MM.1S (cell line): ENCODE results near the gene DBNL.

Experiments used
- DNase-seq: peaks from one replicate; pipeline ENCODE4 v3.0.0-alpha.2; 2015
- H2AFZ ChIP-seq: fragments of 300-600 bp; sonication (generic); 2 replicates; pipeline ENCODE4 v1.6.0; 2016; ENCODE audit warnings: antibody characterized with exemption, low read length
- H3F3A ChIP-seq: fragments of 300-600 bp; sonication (generic); 2 replicates; pipeline ENCODE4 v1.6.1; 2016; ENCODE audit warnings: mild to moderate bottlenecking, antibody characterized with exemption, low read length, moderate library complexity, mixed read lengths; ENCODE audit not compliant: insufficient read depth
- H3K27ac ChIP-seq: fragments of 300-600 bp; sonication (generic); 2 replicates; pipeline ENCODE4 v1.5.1; 2016; ENCODE audit warnings: mild to moderate bottlenecking, low read length
- H3K27me3 ChIP-seq: fragments of 300-600 bp; sonication (generic); replicated peaks from 2 replicates; pipeline ENCODE4 v1.6.0; 2016; ENCODE audit warnings: low read length; ENCODE audit not compliant: insufficient read depth
- H3K36me3 ChIP-seq: fragments of 300-600 bp; sonication (generic); replicated peaks from 2 replicates; pipeline ENCODE4 v1.6.1; 2016; ENCODE audit warnings: mild to moderate bottlenecking, low read length, mixed read lengths; ENCODE audit not compliant: insufficient read depth
- H3K4me1 ChIP-seq: fragments of 300-600 bp; sonication (generic); 2 replicates; pipeline ENCODE4 v1.6.1; 2016; ENCODE audit warnings: low read length, mixed read lengths
- H3K4me2 ChIP-seq: fragments of 300-600 bp; sonication (generic); 2 replicates; pipeline ENCODE4 v1.6.0; 2016; ENCODE audit warnings: low read depth, low read length
- H3K4me3 ChIP-seq: fragments of 300-600 bp; sonication (generic); 2 replicates; pipeline ENCODE4 v1.5.1; 2016; ENCODE audit warnings: low read length, mixed read lengths
- H3K79me2 ChIP-seq: fragments of 300-600 bp; sonication (generic); 2 replicates; pipeline ENCODE4 v1.6.1; 2016; ENCODE audit warnings: mixed run types, low read length, mixed read lengths
- H3K9ac ChIP-seq: fragments of 300-600 bp; sonication (generic); 2 replicates; pipeline ENCODE4 v1.6.1; 2016; ENCODE audit warnings: low read length, mixed read lengths
- H3K9me2 ChIP-seq: fragments of 300-600 bp; sonication (generic); replicated peaks from 2 replicates; pipeline ENCODE4 v1.6.1; 2016; ENCODE audit warnings: mild to moderate bottlenecking, low read length, mixed read lengths; ENCODE audit not compliant: insufficient read depth
- H3K9me3 ChIP-seq: fragments of 300-600 bp; sonication (generic); replicated peaks from 2 replicates; pipeline ENCODE4 v1.6.1; 2016; ENCODE audit warnings: mild to moderate bottlenecking, low read length, mixed read lengths; ENCODE audit not compliant: insufficient read depth
- H4K20me1 ChIP-seq: fragments of 300-600 bp; sonication (generic); 2 replicates; pipeline ENCODE4 v1.6.1; 2016; ENCODE audit warnings: mild to moderate bottlenecking, low read length, moderate library complexity, mixed read lengths; ENCODE audit not compliant: insufficient read depth
- EZH2 ChIP-seq: fragments of 300-600 bp; sonication (generic); optimal IDR thresholded peaks from 2 replicates; pipeline ENCODE3; 2017; ENCODE audit warnings: low read depth, mild to moderate bottlenecking, antibody characterized with exemption, low read length, mixed read lengths
- EZH2phosphoT487 ChIP-seq: fragments of 300-600 bp; sonication (generic); IDR thresholded peaks from 2 replicates; pipeline ENCODE4 v1.6.1; 2018; ENCODE audit warnings: antibody characterized with exemption, low read length
- TF ChIP-seq, protein P1 (sequence below): fragments of 300-600 bp; sonication (generic); IDR thresholded peaks from 2 replicates; pipeline ENCODE4 v1.5.1; 2016; ENCODE audit warnings: antibody characterized with exemption, low read length, mixed read lengths

Gene DBNL

DNA sequence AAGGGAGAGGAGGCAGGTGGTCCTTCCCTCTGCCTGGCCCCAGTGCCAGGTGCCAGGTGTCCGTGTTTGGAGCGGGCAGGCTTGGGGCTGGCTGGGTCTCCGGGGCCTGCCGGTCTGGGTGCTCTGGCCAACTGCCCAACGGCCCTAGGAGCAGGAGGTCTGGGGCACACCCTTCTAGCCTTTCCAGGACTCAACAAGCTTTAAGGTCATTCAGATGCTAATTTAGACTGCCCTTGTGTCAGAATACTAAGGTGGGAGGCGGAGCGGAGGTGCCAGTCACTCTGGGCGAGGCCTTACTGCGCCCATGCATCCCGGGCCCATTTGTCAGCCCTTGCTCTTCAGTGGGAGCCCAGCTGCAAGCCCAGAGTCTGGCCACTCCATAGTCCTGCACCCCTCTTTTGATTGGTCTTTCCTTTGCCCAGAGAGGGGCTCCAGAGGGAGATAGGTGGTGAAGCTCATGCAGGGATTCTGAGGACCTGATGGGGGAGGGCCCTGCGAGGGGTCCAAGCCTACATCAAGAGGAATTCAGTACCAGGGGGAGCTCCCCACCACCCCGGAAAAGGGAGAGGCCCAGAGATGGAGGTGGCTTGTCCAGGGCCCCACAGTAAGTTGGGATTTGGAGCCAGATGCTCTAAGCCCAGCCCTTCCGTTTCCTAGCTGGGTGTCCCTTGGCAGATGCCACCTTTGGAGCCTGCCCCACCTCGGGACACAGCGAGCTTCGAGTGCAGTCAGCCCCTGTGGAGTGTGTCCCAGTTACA is 19.6 kb downstream of the DBNL start:
- TF ChIP-seq EZH2 = no peak
- TF ChIP-seq EZH2phosphoT487 = no peak
- TF ChIP-seq, protein P1, sequence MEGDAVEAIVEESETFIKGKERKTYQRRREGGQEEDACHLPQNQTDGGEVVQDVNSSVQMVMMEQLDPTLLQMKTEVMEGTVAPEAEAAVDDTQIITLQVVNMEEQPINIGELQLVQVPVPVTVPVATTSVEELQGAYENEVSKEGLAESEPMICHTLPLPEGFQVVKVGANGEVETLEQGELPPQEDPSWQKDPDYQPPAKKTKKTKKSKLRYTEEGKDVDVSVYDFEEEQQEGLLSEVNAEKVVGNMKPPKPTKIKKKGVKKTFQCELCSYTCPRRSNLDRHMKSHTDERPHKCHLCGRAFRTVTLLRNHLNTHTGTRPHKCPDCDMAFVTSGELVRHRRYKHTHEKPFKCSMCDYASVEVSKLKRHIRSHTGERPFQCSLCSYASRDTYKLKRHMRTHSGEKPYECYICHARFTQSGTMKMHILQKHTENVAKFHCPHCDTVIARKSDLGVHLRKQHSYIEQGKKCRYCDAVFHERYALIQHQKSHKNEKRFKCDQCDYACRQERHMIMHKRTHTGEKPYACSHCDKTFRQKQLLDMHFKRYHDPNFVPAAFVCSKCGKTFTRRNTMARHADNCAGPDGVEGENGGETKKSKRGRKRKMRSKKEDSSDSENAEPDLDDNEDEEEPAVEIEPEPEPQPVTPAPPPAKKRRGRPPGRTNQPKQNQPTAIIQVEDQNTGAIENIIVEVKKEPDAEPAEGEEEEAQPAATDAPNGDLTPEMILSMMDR = no peak
- Histone ChIP-seq H3K4me3 (no peak overlapping the region), H3K9me3 (no peaks in the 10 kb centered on the region), H3K9me2 (no peaks in the 10 kb centered on the region), H3F3A (no peaks in the 10 kb centered on the region), H3K79me2 (no peaks in the 10 kb centered on the region), H4K20me1 (no peaks in the 10 kb centered on the region), H3K4me1 (no peaks in the 10 kb centered on the region), H3K27ac (no peak overlapping the region), H3K4me2 (no peak overlapping the region), H3K9ac (no peak overlapping the region), H3K36me3 (no peaks in the 10 kb centered on the region), H2AFZ (no peak overlapping the region), H3K27me3 (no peaks in the 10 kb centered on the region)
- no peak for DNase-seq

DNA sequence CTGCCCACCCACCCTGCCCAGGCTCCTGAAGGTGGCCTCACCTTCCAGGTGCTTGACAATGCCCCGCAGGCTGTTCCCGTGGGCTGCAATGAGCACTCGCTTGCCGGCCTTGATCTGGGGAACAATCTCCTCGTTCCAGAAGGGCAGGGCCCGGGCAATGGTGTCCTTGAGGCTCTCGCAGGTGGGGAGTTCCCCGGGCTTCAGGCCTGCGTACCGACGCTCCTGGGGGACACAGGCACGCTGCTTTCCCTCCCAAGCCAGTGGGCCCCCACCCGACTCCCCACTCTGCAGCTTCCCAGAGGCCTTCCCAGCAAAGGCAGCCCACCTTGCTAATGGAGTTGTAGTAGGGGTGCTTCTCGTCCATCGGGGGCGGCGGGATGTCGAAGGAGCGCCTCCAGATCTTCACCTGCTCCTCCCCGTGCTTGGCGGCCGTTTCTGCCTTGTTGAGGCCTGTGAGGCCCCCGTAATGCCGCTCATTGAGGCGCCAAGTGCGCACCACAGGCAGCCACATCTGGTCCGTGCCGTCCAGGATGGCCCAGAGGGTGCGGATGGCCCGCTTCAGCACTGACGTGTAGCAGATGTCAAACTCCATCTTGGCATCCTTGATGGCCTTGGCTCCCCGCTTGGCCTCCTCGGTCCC is 20.4 kb downstream of the DBNL start:
- Histone ChIP-seq H3K4me1 (no peaks in the 10 kb centered on the region), H3K9ac (no peak overlapping the region), H3K9me2 (no peaks in the 10 kb centered on the region), H3K9me3 (no peaks in the 10 kb centered on the region), H3F3A (no peaks in the 10 kb centered on the region), H3K4me3 (no peak overlapping the region), H4K20me1 (no peaks in the 10 kb centered on the region), H3K36me3 (no peaks in the 10 kb centered on the region), H3K4me2 (no peak overlapping the region), H3K27ac (no peak overlapping the region), H2AFZ (no peak overlapping the region), H3K27me3 (no peaks in the 10 kb centered on the region), H3K79me2 (no peaks in the 10 kb centered on the region)
- TF ChIP-seq EZH2phosphoT487 (no peak), EZH2 (no peak)
- TF ChIP-seq, protein P1 = no peak
- no peak for DNase-seq

- H3K36me3 ChIP-seq = no peaks in the 10 kb centered on the region
- H2AFZ ChIP-seq = no peak within 1 kb of the TSS
- no peak for TF ChIP-seq EZH2phosphoT487
- no peak for TF ChIP-seq EZH2
- TF ChIP-seq, protein P1 = no peak
- no peaks in the 10 kb centered on the region for H3K4me1 ChIP-seq
- no peaks in the 10 kb centered on the region for H4K20me1 ChIP-seq
- no peak within 1 kb of the TSS for H3K27ac ChIP-seq
- no peak for DNase-seq
- no peak within 1 kb of the TSS for H3K9ac ChIP-seq
- no peaks in the 10 kb centered on the region for H3K27me3 ChIP-seq
- H3K9me2 ChIP-seq = no peaks in the 10 kb centered on the region
- no peaks in the 10 kb centered on the region for H3K79me2 ChIP-seq
- H3K4me3 ChIP-seq = no peak within 1 kb of the TSS
- no peaks in the 10 kb centered on the region for H3F3A ChIP-seq
- no peak within 1 kb of the TSS for H3K4me2 ChIP-seq
- no peaks in the 10 kb centered on the region for H3K9me3 ChIP-seq
These were observed 21.1 kb downstream of the DBNL start, which contains the start of gene PGAM2 for GRCh38 chr7:44065431-44066110. TSS of gene PGAM2 (minus strand) at chr7:44065567. CDS start at chr7:44065529, 38 bp downstream.
